Activated T-helper 1 cell treated with anti-CD3 and anti-CD28 coated beads, Interleukin-12 subunit alpha, Interleukin-12 subunit beta, Interleukin-2, Interleukin-4 antibody, amounts not matched to agents 30 ng/mL and 10 ng/mL and 1 ng/mL, durations not matched to agents 14 hours and 24 hours and 36 hours (primary cell): ENCODE results near the gene FAM234B. TPM values are rescaled to one million over a fixed set of nuclear protein-coding genes. Genes with fewer than 3 reads are reported as not detected.

Source experiments
- DNase-seq: peaks from one replicate; pipeline ENCODE4 v3.0.0; 2021; ENCODE audit warnings: low spot score
- H3K27ac Mint-ChIP-seq: one replicate; pipeline ENCODE4 v1.8.0; 2021; ENCODE audit warnings: mild to moderate bottlenecking, mixed read lengths
- H3K27me3 Mint-ChIP-seq: one replicate; pipeline ENCODE4 v1.8.0; 2022; ENCODE audit warnings: mild to moderate bottlenecking, moderate library complexity, mixed read lengths; ENCODE audit not compliant: insufficient read depth
- H3K36me3 Mint-ChIP-seq: one replicate; pipeline ENCODE4 v1.8.0; 2021; ENCODE audit warnings: low read depth, mixed read lengths
- H3K4me1 Mint-ChIP-seq: one replicate; pipeline ENCODE4 v1.8.0; 2021; ENCODE audit warnings: low read depth, mixed read lengths
- H3K4me3 Mint-ChIP-seq: one replicate; pipeline ENCODE4 v1.8.0; 2021; ENCODE audit warnings: mild to moderate bottlenecking, moderate library complexity, mixed read lengths
- H3K9me3 Mint-ChIP-seq: one replicate; pipeline ENCODE4 v1.8.0; 2021; ENCODE audit warnings: mixed read lengths
- intact Hi-C: fragments of 100-400 bp; cut with micrococcal nuclease; formaldehyde crosslinking; loops from one replicate; pipeline ENCODE4 v1.15.1; 2024
- total RNA-seq: library from RNA; stranded (reverse); gene quantifications from 2 replicates; pipeline ENCODE4 v1.2.3, GENCODE V29; 2022

The FAM234B gene, protein sequence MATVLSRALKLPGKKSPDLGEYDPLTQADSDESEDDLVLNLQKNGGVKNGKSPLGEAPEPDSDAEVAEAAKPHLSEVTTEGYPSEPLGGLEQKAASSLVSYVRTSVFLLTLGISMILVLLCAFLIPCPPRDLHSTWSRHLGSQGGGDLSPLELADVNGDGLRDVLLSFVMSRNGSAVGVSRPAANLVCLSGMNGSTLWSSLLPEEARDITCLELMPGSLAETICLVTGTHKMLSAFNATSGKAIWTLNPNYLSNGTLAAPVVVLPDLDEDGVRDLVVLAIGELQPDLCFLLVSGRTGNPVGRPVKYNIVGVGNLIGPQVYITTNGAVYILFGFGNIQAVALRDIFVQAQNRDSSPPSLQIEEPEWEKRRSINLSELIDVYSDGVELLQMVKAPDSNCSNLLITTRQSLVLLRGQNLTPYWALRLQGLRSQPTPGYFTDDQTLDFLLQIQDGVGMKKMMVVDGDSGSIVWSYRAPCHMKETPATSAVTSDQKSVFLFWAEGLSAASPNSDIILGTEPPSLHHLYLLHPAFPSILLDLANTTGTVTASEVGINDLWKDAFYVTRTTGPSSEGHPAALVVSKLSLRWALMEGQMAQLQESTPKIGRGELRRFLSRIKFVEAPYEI
- 6.0 and 6.6 TPM in 2 replicates for total RNA-seq

DNA sequence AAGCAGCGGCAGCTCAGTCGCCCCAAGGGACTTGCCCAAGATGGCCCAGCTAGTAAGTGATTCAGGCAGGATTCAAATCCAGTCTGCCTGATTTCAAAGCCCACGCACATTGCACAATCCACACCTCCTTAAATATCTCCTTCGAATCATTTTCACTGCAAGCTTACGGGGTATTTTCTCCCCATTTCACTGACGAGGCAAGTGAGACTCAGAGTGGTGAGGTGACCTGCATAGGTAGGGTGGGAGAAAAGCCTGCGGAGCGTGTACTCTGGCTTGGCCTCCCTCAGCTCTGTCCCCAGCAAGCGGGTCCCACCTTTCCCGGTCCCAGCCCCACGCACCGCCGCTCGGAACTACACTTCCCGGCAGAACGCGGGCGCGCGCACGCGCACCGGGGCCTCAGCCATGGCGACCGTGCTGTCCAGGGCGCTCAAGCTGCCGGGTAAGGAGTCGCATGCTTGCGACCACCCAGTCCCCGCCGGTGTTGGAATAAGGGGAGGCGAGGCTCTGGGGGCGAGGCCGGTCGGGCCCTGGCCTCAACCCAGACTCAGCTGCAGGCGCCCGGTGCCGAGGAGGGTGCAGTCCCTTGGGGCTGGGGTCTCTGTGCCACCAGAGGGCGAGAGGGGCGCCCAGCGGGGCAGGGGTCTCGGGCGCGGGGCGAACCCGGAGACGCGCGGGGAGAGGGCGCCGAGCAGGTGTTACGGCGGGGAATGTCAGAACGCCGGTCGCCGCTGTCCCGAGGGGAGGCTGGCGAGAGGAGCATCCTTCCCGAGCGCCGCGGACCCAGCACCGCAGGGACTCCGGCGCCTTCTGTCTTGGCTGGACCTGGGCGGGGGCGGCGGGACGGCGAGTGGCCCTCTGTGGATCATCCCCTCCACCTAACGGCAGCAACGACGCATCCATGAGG, at the start of gene FAM234B:
TSS of gene FAM234B (plus strand) at position 380 of the 904 bp plus-strand sequence. CDS start at position 403, 23 bp downstream.
- peaks cover 19% of the 10 kb centered on the region for H3K27me3 Mint-ChIP-seq
- peak within 1 kb of the TSS; percentile 66 for H3K27ac Mint-ChIP-seq
- no peaks in the 10 kb centered on the region for H3K36me3 Mint-ChIP-seq
- H3K4me3 Mint-ChIP-seq, result peak within 1 kb of the TSS; percentile 83
- intact Hi-C loops, result loop anchor here (1.0 to 5.0 kb wide), 4 partner anchors 44 to 257 kb away; partner anchors contain the start of genes APOLD1 and HEBP1
- H3K9me3 Mint-ChIP-seq, result no peaks in the 10 kb centered on the region
- peak; percentile 62 for DNase-seq
- H3K4me1 Mint-ChIP-seq, result peaks cover 4% of the 10 kb centered on the region

DNA sequence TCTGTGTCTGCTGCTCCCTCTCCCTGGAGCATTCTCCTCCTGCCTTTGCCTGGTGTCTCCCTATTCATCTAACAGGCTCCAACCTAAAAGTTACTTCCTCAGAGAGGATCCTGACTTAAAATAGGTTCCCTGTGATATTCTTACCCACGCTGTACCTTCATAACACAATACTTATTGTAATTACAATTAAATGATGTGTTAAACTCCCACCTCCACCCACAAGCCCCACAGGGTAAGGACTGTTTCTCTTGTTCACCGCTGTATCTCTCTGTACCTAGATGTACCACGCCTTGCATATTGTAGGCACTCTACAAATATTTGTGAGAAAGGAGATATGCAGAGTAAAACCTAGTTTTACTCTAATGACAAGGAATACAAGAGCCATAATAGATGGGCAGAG, 49.1 kb upstream of the FAM234B start:
- peaks cover 6% of the 10 kb centered on the region for H3K27me3 Mint-ChIP-seq
- no peak overlapping the region for H3K27ac Mint-ChIP-seq
- DNase-seq, result no peak
- intact Hi-C loops, result no loop called here
- H3K4me3 Mint-ChIP-seq, result no peak overlapping the region
- no peaks in the 10 kb centered on the region for H3K36me3 Mint-ChIP-seq
- H3K9me3 Mint-ChIP-seq, result no peaks in the 10 kb centered on the region
- H3K4me1 Mint-ChIP-seq, result peaks cover 40% of the 10 kb centered on the region

DNA sequence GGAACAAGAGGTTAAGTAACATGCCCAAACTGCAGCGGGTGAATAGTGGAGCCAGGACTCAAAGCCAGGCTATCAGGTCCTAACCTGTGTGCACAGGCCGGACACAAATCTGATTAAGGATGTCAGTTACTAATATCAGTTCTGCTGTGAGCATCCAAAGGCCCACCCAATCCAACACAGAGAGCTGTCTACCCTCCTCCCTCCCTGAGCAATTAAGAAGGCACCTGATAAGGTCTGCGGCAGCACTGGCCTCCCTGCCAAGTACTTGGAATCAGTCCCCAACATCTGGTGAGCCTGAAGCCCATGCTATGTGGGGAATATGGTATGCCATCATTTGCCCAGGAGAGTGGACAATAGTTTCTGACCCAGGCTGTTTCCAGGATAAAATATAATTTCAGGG, 48.0 kb upstream of the FAM234B start:
- no peaks in the 10 kb centered on the region for H3K9me3 Mint-ChIP-seq
- no peak overlapping the region for H3K27ac Mint-ChIP-seq
- no peaks in the 10 kb centered on the region for H3K36me3 Mint-ChIP-seq
- intact Hi-C loops, result no loop called here
- peaks cover 9% of the 10 kb centered on the region for H3K27me3 Mint-ChIP-seq
- DNase-seq, result no peak
- H3K4me1 Mint-ChIP-seq, result peaks cover 46% of the 10 kb centered on the region
- H3K4me3 Mint-ChIP-seq, result no peak overlapping the region

DNA sequence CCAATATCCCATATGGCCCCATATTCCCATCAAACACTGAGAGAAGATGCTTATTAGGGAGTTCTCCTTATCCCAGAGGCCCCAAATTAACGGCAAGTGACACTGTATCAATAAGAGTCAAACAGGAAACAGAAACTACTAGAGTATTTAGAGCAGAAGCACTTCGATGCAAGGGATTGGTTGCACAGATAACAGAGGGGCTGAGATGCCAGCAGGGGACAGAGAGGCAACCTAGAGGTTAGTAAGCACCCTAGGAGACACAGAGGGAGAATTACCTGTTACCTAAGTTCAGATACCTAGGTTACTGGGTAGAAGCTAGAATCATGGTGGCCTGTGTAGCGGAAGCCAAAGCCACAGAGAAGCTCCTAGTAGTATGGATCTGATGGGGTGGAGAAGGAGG, 47.0 kb upstream of the FAM234B start:
- Mint-ChIP-seq H3K36me3 (no peaks in the 10 kb centered on the region), H3K4me3 (no peak overlapping the region), H3K9me3 (no peaks in the 10 kb centered on the region), H3K27ac (no peak overlapping the region), H3K4me1 (peaks cover 51% of the 10 kb centered on the region), H3K27me3 (peaks cover 14% of the 10 kb centered on the region)
- no peak for DNase-seq
- intact Hi-C loops, result no loop called here

DNA sequence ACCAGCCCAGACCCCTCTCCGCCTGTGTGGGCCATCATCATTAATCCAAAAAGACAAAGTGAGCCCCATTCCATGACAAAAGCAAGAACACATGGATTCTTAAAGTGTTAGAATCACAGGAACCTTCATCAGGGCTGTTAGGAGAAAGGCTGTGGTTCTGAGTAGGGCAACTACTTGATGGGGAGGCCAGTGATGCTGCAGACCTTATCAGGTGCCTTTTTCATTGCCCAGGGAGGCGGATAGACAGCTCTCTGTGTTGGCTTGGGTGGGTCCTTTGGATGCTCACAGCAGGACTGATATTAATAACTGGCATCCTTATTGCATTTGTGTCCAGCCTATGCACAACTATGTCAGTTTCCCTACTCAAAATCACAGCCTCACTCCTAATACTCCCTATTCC, 46.4 kb upstream of the FAM234B start:
- H3K4me3 Mint-ChIP-seq, result no peak overlapping the region
- no peak overlapping the region for H3K27ac Mint-ChIP-seq
- intact Hi-C loops, result no loop called here
- peaks cover 20% of the 10 kb centered on the region for H3K27me3 Mint-ChIP-seq
- H3K4me1 Mint-ChIP-seq, result peaks cover 47% of the 10 kb centered on the region
- H3K36me3 Mint-ChIP-seq, result no peaks in the 10 kb centered on the region
- H3K9me3 Mint-ChIP-seq, result no peaks in the 10 kb centered on the region
- DNase-seq, result no peak

DNA sequence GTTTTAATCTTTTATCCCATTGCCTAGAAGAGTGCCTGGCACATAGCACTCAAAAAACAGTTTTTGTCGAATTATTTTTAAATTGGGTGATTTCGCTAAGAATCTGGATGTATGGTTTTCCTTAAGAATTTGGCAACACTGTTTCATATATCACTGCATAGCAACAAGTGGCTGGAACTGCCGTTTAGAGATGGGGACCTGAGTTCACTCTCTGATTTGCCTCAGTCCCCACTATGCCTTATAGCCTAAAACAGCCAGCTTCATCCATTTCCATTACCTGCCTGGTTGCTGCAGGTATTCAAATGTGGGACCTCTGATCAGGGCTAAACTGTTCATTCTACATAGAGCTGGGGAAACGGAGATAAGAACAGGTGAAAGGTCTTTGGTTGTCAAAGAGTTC, 45.9 kb upstream of the FAM234B start:
- Mint-ChIP-seq H3K4me1 (peaks cover 42% of the 10 kb centered on the region), H3K36me3 (no peaks in the 10 kb centered on the region), H3K27ac (no peak overlapping the region), H3K27me3 (peaks cover 23% of the 10 kb centered on the region), H3K9me3 (no peaks in the 10 kb centered on the region), H3K4me3 (no peak overlapping the region)
- intact Hi-C loops, result no loop called here
- no peak for DNase-seq

DNA sequence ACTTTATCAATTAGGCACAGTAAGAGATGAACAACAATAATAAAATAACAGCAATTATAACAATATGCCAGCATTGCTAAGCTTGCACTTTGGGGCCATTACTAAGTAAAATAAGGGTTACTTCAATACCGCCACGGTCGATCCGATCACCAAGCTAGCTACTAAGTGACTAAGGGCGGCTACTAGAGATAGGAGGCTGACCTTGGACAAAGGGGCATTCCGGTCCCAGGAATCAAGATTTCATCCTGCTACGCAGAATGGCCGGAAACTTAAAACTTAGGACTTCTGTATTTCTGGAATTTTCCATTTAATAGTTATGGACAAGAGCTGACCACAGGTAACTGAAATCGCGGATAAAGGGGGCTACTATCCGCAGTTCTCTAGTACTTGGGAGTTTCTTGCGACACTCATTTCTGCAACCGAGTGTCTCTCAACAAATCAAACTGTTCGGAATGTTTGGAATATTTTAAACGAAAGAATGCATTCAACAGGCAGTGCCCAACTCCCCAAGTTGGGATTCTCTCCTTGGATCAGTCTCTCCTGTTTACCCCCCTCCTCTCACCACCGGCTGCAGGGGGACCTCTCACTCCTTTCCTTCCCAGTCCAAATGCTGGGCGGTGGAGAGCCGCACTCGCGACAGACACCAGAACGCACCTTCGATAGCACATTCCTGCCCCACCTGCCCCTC, 44.8 kb upstream of the FAM234B start:
- Mint-ChIP-seq H3K36me3 (no peaks in the 10 kb centered on the region), H3K27me3 (peaks cover 34% of the 10 kb centered on the region), H3K27ac (peak overlapping the region; percentile 55), H3K4me1 (peaks cover 37% of the 10 kb centered on the region), H3K4me3 (peak overlapping the region; percentile 87), H3K9me3 (no peaks in the 10 kb centered on the region)
- DNase-seq, result no peak
- intact Hi-C loops, result no loop called here

DNA sequence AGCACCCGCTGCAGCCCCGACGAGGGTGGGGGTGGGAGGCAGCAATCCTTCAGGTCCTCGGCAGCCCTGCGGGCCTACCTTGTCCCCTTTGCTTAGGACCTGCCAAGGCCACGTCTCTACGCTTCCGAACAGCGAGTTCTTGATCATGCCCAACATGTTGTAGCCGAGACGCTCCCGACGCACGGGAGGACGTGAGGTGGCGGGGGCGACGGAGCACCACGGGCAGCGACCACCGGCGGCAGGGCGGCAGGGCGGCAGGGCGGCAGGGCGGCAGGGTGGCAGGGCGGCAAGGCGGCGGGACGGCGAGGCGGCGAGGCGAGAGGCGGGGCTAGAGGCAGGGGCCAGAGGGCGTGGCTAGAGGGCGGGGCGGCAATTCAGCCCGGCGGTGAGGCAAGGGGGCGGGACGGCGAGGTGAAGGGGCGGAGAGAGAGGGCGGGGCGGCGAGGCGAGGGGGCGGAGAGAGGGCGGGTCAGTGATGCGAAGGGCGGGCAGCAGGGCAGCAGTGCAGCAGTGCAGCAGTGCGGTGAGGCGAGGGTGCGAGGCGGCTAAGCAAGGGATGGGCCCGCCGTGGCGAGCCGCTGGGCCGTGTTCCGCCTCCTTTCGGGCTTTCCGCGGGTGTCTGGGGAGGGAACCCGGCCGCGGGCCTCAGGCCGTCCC, 44.1 kb upstream of the FAM234B start, which contains the start of gene HEBP1:
TSS of gene HEBP1 (minus strand) at position 307 of the 657 bp plus-strand sequence. CDS start at position 156, 151 bp downstream.
- H3K9me3 Mint-ChIP-seq, result no peaks in the 10 kb centered on the region
- H3K27me3 Mint-ChIP-seq, result peaks cover 34% of the 10 kb centered on the region
- peaks cover 37% of the 10 kb centered on the region for H3K4me1 Mint-ChIP-seq

DNA sequence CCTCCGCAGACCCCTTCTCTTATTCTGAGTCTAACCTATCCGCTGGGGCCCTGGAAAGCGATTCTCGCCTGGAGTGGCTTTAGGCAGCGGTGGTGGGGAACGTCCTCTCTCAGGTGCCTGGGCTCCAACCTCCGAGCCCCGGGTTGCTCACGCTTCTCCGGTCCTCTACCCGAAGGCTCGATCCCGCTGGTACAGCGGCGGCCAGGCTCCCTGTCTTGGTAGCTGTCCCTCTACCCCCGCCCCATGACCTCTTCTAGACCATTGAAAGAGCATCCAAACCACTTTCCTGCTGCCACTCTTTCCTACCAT, 43.6 kb upstream of the FAM234B start:
- peak overlapping the region; percentile 86 for H3K27ac Mint-ChIP-seq
- peaks cover 37% of the 10 kb centered on the region for H3K4me1 Mint-ChIP-seq
- no peaks in the 10 kb centered on the region for H3K9me3 Mint-ChIP-seq
- intact Hi-C loops, result loop anchor here (1.0 to 5.0 kb wide), 9 partner anchors 44 to 388 kb away; partner anchors contain the start of genes CREBL2, DDX47, EMP1 and FAM234B
- peaks cover 37% of the 10 kb centered on the region for H3K27me3 Mint-ChIP-seq
- no peak for DNase-seq
- H3K4me3 Mint-ChIP-seq, result peak overlapping the region; percentile 87
- H3K36me3 Mint-ChIP-seq, result no peaks in the 10 kb centered on the region

More for the DNA sequence above, 44.1 kb upstream of the FAM234B start, which contains the start of gene HEBP1:
- peak within 1 kb of the TSS; percentile 87 for H3K4me3 Mint-ChIP-seq
- DNase-seq, result peak; percentile 91
- H3K36me3 Mint-ChIP-seq, result no peaks in the 10 kb centered on the region
- H3K27ac Mint-ChIP-seq, result peak within 1 kb of the TSS; percentile 86
- intact Hi-C loops, result loop anchor here (1.0 to 5.0 kb wide), 9 partner anchors 44 to 388 kb away; partner anchors contain the start of genes CREBL2, DDX47, EMP1 and FAM234B

DNA sequence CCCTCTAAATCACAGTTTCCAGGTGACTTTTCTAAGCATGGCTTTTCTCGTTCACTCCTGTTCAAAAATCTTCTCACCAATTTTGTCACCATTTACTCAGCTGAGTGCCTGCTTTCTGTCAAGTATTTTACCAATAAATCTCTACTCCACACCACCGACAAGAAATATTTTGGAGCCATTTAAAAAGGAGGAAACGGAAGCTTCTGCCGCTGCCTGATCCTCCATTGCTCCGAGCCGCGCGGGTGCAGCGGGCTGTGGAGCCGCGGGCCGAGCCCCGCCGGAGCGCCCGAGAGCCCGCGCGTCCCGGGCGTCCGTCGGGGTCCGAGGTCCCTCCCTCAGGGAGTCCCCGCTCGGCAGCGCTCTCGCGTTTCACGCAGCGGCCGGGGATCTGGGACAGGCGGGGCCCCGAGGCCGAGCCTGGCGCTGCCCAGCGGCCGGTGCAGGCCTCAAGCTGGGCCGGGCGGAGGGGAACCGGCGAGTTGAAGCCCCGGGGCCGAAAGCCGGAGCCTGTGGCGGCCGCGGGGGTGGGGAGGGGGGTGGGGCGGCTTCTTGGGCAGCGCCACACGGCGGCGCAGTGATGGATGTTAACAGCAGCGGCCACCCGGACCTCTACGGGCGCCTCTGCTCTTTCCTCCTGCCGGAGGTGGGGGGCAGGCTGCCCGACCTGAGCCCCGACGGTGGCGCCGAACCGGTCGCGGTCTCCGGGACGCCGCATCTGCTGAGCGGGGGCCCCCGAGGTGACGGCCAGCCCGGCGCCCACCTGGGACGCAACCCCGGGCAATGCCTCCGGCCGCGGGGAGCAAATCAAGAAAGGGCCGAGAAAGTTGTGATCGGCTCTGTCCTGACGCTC, 43.0 kb upstream of the FAM234B start:
- H3K36me3 Mint-ChIP-seq, result no peaks in the 10 kb centered on the region
- DNase-seq, result peak; percentile 19
- H3K27ac Mint-ChIP-seq, result peak overlapping the region; percentile 86
- H3K4me1 Mint-ChIP-seq, result peaks cover 37% of the 10 kb centered on the region
- H3K4me3 Mint-ChIP-seq, result peak overlapping the region; percentile 87
- no peaks in the 10 kb centered on the region for H3K9me3 Mint-ChIP-seq
- intact Hi-C loops, result loop anchor here (1.0 to 5.0 kb wide), 9 partner anchors 43 to 389 kb away; partner anchors contain the start of genes CREBL2, DDX47, EMP1 and FAM234B
- H3K27me3 Mint-ChIP-seq, result peaks cover 38% of the 10 kb centered on the region

DNA sequence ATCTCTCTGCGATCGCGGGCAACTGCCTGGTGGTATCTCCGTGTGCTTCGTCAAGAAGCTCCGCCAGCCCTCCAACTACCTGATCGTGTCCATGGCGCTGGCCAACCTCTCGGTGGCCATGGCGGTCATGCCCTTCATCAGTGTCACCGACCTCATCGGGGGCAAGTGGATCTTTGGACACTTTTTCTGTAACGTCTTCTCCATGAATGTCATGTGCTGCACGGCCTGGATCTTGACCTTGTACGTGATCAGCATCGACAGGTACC, 42.5 kb upstream of the FAM234B start:
- intact Hi-C loops, result loop anchor here (2.0 to 5.0 kb wide), 3 partner anchors 51 to 389 kb away; partner anchors contain the start of genes CREBL2 and DDX47
- peaks cover 37% of the 10 kb centered on the region for H3K4me1 Mint-ChIP-seq
- no peak for DNase-seq
- peaks cover 38% of the 10 kb centered on the region for H3K27me3 Mint-ChIP-seq
- no peaks in the 10 kb centered on the region for H3K9me3 Mint-ChIP-seq
- H3K36me3 Mint-ChIP-seq, result no peaks in the 10 kb centered on the region
- peak overlapping the region; percentile 84 for H3K4me3 Mint-ChIP-seq
- peak overlapping the region; percentile 68 for H3K27ac Mint-ChIP-seq
